NT2/D1 (cell line): ENCODE measurements around the gene HP1BP3.

Experiments used
- DNase-seq: peaks from one replicate; pipeline ENCODE4 v3.0.0-alpha.2; 2011; ENCODE audit warnings: low read depth, low spot score
- H3K27me3 ChIP-seq: 2 replicates; pipeline ENCODE4 v1.6.0; 2011; ENCODE audit warnings: mild to moderate bottlenecking; ENCODE audit not compliant: insufficient read length, insufficient read depth
- H3K36me3 ChIP-seq: 2 replicates; pipeline ENCODE4 v1.6.1; 2011; ENCODE audit warnings: mild to moderate bottlenecking, low read length, mixed read lengths; ENCODE audit not compliant: insufficient read depth, insufficient read length
- H3K4me1 ChIP-seq: 2 replicates; pipeline ENCODE4 v1.5.1; 2011; ENCODE audit not compliant: insufficient read depth, insufficient read length
- H3K4me3 ChIP-seq: 2 replicates; pipeline ENCODE4 v1.5.1; 2011; ENCODE audit warnings: low read depth; ENCODE audit not compliant: insufficient read length
- H3K9ac ChIP-seq: 2 replicates; pipeline ENCODE4 v1.6.0; 2011; ENCODE audit warnings: low read depth; ENCODE audit not compliant: insufficient read length
- H3K9me3 ChIP-seq: 2 replicates; pipeline ENCODE4 v1.5.1; 2011; ENCODE audit warnings: mild to moderate bottlenecking, low read length; ENCODE audit not compliant: insufficient read depth
- SUZ12 ChIP-seq: IDR thresholded peaks from 2 replicates; pipeline ENCODE4 v1.6.1; 2011; ENCODE audit not compliant: insufficient read length, insufficient read depth; ENCODE audit errors: extremely low read depth
- YY1 ChIP-seq: IDR thresholded peaks from 2 replicates; pipeline ENCODE4 v1.6.1; 2011; ENCODE audit not compliant: insufficient read length, insufficient read depth
- ZNF274 ChIP-seq: IDR thresholded peaks from 2 replicates; pipeline ENCODE4 v1.6.1; 2011; ENCODE audit warnings: mild to moderate bottlenecking, low read depth, low read length

Gene HP1BP3

DNA sequence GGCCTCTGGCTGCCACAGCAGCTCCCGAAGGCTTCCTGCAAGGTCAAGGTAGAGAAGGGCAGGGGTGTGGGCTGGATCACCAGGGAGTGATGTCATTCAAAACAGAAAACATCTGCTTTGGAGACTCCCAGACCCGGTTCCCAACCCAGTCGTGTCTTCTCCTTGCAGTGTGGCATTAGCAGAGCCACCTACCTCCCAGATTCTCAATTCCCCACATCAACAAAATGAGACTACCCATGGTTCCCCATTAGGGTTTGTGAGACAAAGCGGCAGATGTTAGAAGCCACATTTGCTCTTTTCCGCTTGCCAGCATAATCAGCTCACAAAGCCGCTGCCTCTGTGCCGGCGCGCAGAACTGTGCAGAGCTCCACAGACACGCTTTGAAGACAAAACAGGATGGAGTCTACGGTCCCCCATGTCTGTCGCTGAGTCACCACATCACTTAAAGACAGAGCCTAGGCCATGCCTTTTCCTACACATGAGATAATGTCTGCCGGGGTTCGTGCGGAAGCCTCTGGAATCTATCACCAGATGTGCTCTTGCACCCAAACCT, 81.8 kb downstream of the HP1BP3 start:
- TF ChIP-seq ZNF274 (no peak), SUZ12 (no peak), YY1 (no peak)
- Histone ChIP-seq H3K9me3 (no peaks in the 10 kb centered on the region), H3K9ac (no peak overlapping the region), H3K36me3 (peaks cover 35% of the 10 kb centered on the region), H3K4me3 (no peak overlapping the region), H3K4me1 (peaks cover 3% of the 10 kb centered on the region), H3K27me3 (no peaks in the 10 kb centered on the region)
- no peak for DNase-seq

DNA sequence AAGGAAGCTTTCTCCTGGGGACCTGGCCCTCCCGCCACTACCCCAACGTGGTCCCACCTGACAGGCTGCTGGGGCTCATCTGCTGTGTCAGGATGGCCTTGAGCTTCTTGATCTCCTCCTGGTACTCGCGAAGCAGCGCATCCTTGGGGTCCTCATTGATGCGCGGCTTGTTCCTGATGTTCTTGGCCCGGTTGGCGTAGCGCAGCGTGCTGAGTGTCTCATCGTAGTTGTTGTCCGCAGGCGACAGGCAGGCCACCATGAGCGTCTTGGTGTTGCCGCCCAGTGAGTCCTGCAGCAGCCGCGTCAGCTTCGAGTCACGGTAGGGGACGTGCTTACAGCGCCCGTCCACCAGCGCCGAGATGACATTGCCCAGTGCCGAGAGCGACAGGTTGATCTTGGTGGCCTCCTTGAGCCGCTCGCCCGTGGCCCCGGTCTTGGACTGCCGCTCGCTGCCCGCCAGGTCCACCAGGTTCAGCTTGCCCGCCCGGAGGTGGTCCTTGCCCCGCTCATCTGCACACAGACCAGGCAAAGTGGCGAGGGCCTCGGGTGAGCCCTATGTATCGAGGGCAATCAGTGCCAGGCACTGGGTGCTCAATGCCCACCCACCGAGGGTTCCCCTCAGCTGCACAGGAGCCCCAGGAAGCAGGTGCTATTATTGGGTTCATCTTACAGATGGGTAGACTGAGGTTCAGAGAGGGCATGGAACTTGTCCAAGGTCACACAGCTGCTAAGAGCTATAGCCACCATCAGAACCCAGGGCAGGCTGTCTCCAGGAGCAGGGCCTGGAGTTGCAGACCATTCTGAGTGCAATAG, 82.5 kb downstream of the HP1BP3 start:
- H3K9me3 ChIP-seq, result no peaks in the 10 kb centered on the region
- H3K36me3 ChIP-seq, result peaks cover 29% of the 10 kb centered on the region
- H3K4me1 ChIP-seq, result peaks cover 3% of the 10 kb centered on the region
- H3K27me3 ChIP-seq, result no peaks in the 10 kb centered on the region
- no peak overlapping the region for H3K9ac ChIP-seq
- no peak for DNase-seq
- TF ChIP-seq ZNF274, result no peak
- TF ChIP-seq YY1, result no peak
- no peak overlapping the region for H3K4me3 ChIP-seq

DNA sequence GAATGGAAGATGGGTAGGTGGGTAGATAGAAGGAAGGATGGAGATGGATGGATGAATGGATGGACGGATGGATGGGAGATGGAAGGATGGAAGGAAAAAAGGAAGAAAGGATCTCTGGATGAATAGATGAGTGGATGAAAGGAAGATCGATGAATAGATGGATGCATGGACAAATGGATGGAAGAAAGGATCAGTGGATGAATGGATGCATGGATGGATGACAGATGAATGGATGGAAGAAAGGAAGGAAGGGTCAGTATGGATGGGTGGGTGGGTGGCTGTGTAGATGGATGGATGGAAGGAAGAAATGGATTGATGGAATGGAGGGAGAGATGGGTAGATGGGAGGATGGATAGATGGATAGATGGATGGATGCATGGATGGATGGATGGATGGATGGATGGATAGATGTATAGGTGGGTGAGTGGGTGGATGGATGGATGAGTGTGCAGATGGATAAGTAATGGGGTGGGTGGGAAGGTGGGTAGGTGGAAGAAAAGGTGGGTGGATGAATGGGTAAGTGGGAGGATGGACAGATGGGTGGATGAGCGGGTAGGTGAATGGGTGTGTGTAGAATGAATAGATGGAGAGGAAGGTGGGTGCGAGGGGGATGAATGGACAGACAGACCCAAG, 83.9 kb downstream of the HP1BP3 start:
- Histone ChIP-seq H3K9ac (no peak overlapping the region), H3K36me3 (peaks cover 23% of the 10 kb centered on the region), H3K27me3 (no peaks in the 10 kb centered on the region), H3K9me3 (no peaks in the 10 kb centered on the region), H3K4me3 (no peak overlapping the region), H3K4me1 (peaks cover 3% of the 10 kb centered on the region)
- no peak for TF ChIP-seq SUZ12
- no peak for TF ChIP-seq ZNF274
- no peak for TF ChIP-seq YY1
- no peak for DNase-seq

DNA sequence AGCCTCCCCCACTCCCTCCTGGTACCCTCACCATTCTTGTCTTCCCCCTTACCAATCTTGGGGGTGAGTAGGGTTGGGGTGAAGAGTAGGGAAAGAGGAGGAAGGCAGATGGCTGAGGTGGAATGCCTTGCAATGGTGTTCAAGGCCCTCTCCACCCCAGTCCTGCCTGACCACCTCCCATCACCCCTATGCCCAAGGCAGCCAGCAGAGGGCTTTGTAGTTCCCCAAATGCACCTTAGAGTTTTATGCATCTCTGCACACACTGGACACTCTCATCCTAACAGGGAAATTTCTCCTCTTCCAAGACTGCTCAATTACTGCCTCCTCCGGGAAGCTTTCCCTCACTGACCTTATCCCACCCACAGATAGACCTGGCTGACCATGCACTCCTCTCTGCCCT, 84.7 kb downstream of the HP1BP3 start:
- Histone ChIP-seq H3K9me3 (no peaks in the 10 kb centered on the region), H3K4me3 (no peak overlapping the region), H3K4me1 (peaks cover 9% of the 10 kb centered on the region), H3K36me3 (peaks cover 19% of the 10 kb centered on the region), H3K9ac (no peak overlapping the region), H3K27me3 (no peaks in the 10 kb centered on the region)
- no peak for DNase-seq
- TF ChIP-seq ZNF274, result no peak
- no peak for TF ChIP-seq YY1
- TF ChIP-seq SUZ12, result no peak

DNA sequence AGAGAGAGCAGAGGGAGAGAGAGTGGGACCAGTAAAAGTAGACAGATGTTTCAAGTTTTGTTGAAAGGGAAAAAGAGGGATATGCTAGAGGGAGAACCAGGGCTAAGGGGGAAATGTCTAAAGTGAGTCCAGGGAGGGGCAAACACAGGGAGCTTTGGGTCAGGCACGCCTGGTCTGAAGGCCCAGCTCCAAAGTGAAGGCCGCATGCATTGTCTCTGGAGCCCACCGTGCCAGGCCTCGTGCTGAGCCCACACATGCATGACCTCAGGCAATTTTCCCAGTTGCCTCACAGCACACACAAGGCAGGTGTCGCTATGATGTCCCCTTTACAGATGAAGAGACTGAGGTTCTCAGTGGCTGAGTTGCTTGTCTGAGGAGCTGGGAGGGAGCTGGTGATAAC, 85.3 kb downstream of the HP1BP3 start:
- H3K4me3 ChIP-seq, result no peak overlapping the region
- no peak for TF ChIP-seq YY1
- no peak for TF ChIP-seq ZNF274
- TF ChIP-seq SUZ12, result no peak
- no peak for DNase-seq
- peaks cover 9% of the 10 kb centered on the region for H3K4me1 ChIP-seq
- H3K36me3 ChIP-seq, result peaks cover 19% of the 10 kb centered on the region
- H3K9ac ChIP-seq, result no peak overlapping the region
- H3K9me3 ChIP-seq, result no peaks in the 10 kb centered on the region
- no peaks in the 10 kb centered on the region for H3K27me3 ChIP-seq

DNA sequence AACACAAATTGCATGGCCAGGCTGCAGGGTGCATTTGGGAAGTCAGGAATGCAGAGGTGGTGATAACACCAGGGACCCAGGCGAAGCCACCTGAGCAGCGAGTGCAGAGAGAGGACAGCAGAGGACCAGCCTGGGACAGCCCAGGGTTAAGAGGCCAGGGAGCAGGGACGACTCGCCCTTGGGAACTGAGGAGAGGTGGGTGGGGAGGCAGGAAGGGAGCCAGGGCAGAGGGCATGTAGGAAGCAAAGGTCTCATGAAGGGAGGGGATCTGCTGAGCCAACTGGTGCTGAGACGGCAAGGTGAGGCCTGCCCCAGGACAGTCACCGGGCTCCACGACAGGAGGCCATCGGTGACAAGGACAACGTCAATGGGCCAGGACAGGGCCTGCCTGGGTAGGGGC, 85.7 kb downstream of the HP1BP3 start:
- Histone ChIP-seq H3K9ac (no peak overlapping the region), H3K4me1 (peaks cover 9% of the 10 kb centered on the region), H3K36me3 (peaks cover 19% of the 10 kb centered on the region), H3K27me3 (no peaks in the 10 kb centered on the region), H3K9me3 (no peaks in the 10 kb centered on the region), H3K4me3 (no peak overlapping the region)
- TF ChIP-seq SUZ12, result no peak
- TF ChIP-seq YY1, result no peak
- TF ChIP-seq ZNF274, result no peak
- DNase-seq, result no peak

DNA sequence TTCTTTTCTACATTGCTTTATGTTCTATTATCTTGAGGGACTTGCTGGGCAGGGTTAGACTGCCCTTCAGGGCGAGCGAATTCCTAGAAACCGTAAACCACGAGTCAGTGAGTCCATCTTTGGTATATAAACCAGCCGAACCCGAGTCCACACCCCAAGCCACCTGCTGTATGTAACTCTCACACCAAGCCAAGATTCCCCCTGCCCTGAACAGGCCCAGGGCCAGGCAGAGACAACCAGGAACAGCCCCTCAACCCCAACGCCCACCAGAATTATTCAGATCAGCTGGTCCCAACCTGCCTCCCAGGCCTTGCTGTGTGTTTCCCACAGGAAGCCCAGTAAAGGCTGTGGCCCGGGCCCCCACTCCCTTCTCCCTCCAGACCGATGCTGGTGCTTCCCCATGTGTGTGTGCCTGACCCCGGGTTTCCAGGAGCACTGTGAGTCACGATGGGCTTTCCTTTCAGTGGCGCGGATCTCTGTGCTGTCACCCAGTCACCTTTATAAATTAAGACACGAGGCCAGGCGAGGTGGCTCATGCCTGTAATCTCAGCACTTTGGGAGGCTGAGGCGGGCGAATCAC, 86.4 kb downstream of the HP1BP3 start:
- Histone ChIP-seq H3K36me3 (peaks cover 19% of the 10 kb centered on the region), H3K4me1 (peaks cover 9% of the 10 kb centered on the region), H3K27me3 (no peaks in the 10 kb centered on the region), H3K4me3 (no peak overlapping the region), H3K9ac (no peak overlapping the region), H3K9me3 (no peaks in the 10 kb centered on the region)
- DNase-seq, result no peak
- TF ChIP-seq YY1 (no peak), SUZ12 (no peak), ZNF274 (no peak)
